ENCODE data around the gene IFITM2.
"Not testable (repeated sequence)": the region's sequence is repeated elsewhere in the genome, so short reads cannot be mapped to it uniquely, and the experiment has no call there.

The IFITM2 gene

GRCh38 chr11:340539-341512 is 33.2 kb downstream of the IFITM2 start:
- no peaks in the 10 kb centered on the region for H3K9me3 ChIP-seq (ENCODE audit: control insufficient read depth, low read length)
- no peaks in the 10 kb centered on the region for H3K4me1 ChIP-seq (ENCODE audit: control insufficient read depth, insufficient read depth, low read length, poor library complexity, severe bottlenecking)
- no peak overlapping the region for H3K4me3 ChIP-seq (ENCODE audit: extremely low read depth, insufficient read depth, low read length, poor library complexity, severe bottlenecking)
- H3K27ac ChIP-seq (ENCODE audit: low read depth, low read length, severe bottlenecking), result no peak overlapping the region
- 55 to 66% methylated on average over 3 of the region's 5 CpGs for WGBS, 2 experiments (ENCODE audit: insufficient coverage in 2 of 2)
- H3K36me3 ChIP-seq (ENCODE audit: control insufficient read depth, insufficient read depth, low read length), result no peaks in the 10 kb centered on the region

- Histone ChIP-seq H3K4me1 (ENCODE audit: control insufficient read depth, insufficient read depth, low read length, poor library complexity, severe bottlenecking) (no peaks in the 10 kb centered on the region), H3K4me3 (ENCODE audit: extremely low read depth, insufficient read depth, low read length, poor library complexity, severe bottlenecking) (no peak overlapping the region), H3K9me3 (ENCODE audit: control insufficient read depth, low read length) (no peaks in the 10 kb centered on the region), H3K27ac (ENCODE audit: low read depth, low read length, severe bottlenecking) (peak overlapping the region; percentile 10), H3K36me3 (ENCODE audit: control insufficient read depth, insufficient read depth, low read length) (no peaks in the 10 kb centered on the region)
- WGBS, 2 experiments (ENCODE audit: insufficient coverage in 2 of 2), result 90 to 96% methylated on average over 3 of the region's 3 CpGs
These were observed 34.7 kb downstream of the IFITM2 start for GRCh38 chr11:342328-342727.

GRCh38 chr11:344836-345578 is 37.4 kb downstream of the IFITM2 start:
- H3K4me1 ChIP-seq (ENCODE audit: control insufficient read depth, insufficient read depth, low read length, poor library complexity, severe bottlenecking), result no peaks in the 10 kb centered on the region
- no peak overlapping the region for H3K4me3 ChIP-seq (ENCODE audit: extremely low read depth, insufficient read depth, low read length, poor library complexity, severe bottlenecking)
- no peaks in the 10 kb centered on the region for H3K9me3 ChIP-seq (ENCODE audit: control insufficient read depth, low read length)
- 85 to 96% methylated on average over 7 of the region's 11 CpGs for WGBS, 2 experiments (ENCODE audit: insufficient coverage in 2 of 2)
- no peaks in the 10 kb centered on the region for H3K36me3 ChIP-seq (ENCODE audit: control insufficient read depth, insufficient read depth, low read length)
- no peak overlapping the region for H3K27ac ChIP-seq (ENCODE audit: low read depth, low read length, severe bottlenecking)

GRCh38 chr11:346529-346928 is 38.9 kb downstream of the IFITM2 start:
- 94 to 100% methylated on average over 2 to 3 of the region's 3 CpGs for WGBS, 2 experiments (ENCODE audit: insufficient coverage in 2 of 2)
- no peaks in the 10 kb centered on the region for H3K36me3 ChIP-seq (ENCODE audit: control insufficient read depth, insufficient read depth, low read length)
- H3K9me3 ChIP-seq (ENCODE audit: control insufficient read depth, low read length), result no peaks in the 10 kb centered on the region
- H3K27ac ChIP-seq (ENCODE audit: low read depth, low read length, severe bottlenecking), result no peak overlapping the region
- no peak overlapping the region for H3K4me3 ChIP-seq (ENCODE audit: extremely low read depth, insufficient read depth, low read length, poor library complexity, severe bottlenecking)
- H3K4me1 ChIP-seq (ENCODE audit: control insufficient read depth, insufficient read depth, low read length, poor library complexity, severe bottlenecking), result no peaks in the 10 kb centered on the region

- H3K9me3 ChIP-seq (ENCODE audit: control insufficient read depth, low read length); H3K27ac ChIP-seq (ENCODE audit: low read depth, low read length, severe bottlenecking); H3K36me3 ChIP-seq (ENCODE audit: control insufficient read depth, insufficient read depth, low read length); H3K4me1 ChIP-seq (ENCODE audit: control insufficient read depth, insufficient read depth, low read length, poor library complexity, severe bottlenecking); H3K4me3 ChIP-seq (ENCODE audit: extremely low read depth, insufficient read depth, low read length, poor library complexity, severe bottlenecking): not testable (repeated sequence)
- 80 to 96% methylated on average over 1 to 3 of the region's 8 CpGs for WGBS, 2 experiments (ENCODE audit: insufficient coverage in 2 of 2)
These were observed 41.8 kb downstream of the IFITM2 start for GRCh38 chr11:349270-349954.

GRCh38 chr11:350033-350722 is 42.6 kb downstream of the IFITM2 start:
- 79 to 85% methylated on average over 11 to 16 of the region's 16 CpGs for WGBS, 2 experiments (ENCODE audit: insufficient coverage in 2 of 2)
- H3K4me1 ChIP-seq (ENCODE audit: control insufficient read depth, insufficient read depth, low read length, poor library complexity, severe bottlenecking); H3K27ac ChIP-seq (ENCODE audit: low read depth, low read length, severe bottlenecking); H3K36me3 ChIP-seq (ENCODE audit: control insufficient read depth, insufficient read depth, low read length); H3K9me3 ChIP-seq (ENCODE audit: control insufficient read depth, low read length); H3K4me3 ChIP-seq (ENCODE audit: extremely low read depth, insufficient read depth, low read length, poor library complexity, severe bottlenecking): not testable (repeated sequence)

- H3K36me3 ChIP-seq (ENCODE audit: control insufficient read depth, insufficient read depth, low read length), result no peaks in the 10 kb centered on the region
- H3K4me3 ChIP-seq (ENCODE audit: extremely low read depth, insufficient read depth, low read length, poor library complexity, severe bottlenecking), result no peak overlapping the region
- no peak overlapping the region for H3K27ac ChIP-seq (ENCODE audit: low read depth, low read length, severe bottlenecking)
- H3K4me1 ChIP-seq (ENCODE audit: control insufficient read depth, insufficient read depth, low read length, poor library complexity, severe bottlenecking), result peaks cover 8% of the 10 kb centered on the region
- no peaks in the 10 kb centered on the region for H3K9me3 ChIP-seq (ENCODE audit: control insufficient read depth, low read length)
- 73 to 77% methylated on average over 12 to 13 of the region's 18 CpGs for WGBS, 2 experiments (ENCODE audit: insufficient coverage in 2 of 2)
These were observed 43.2 kb downstream of the IFITM2 start for GRCh38 chr11:350723-351255.

GRCh38 chr11:351411-351810 is 43.8 kb downstream of the IFITM2 start:
- no peak overlapping the region for H3K4me3 ChIP-seq (ENCODE audit: extremely low read depth, insufficient read depth, low read length, poor library complexity, severe bottlenecking)

GRCh38 chr11:352456-353031 is 44.9 kb downstream of the IFITM2 start:
- Histone ChIP-seq H3K27ac (ENCODE audit: low read depth, low read length, severe bottlenecking) (no peak overlapping the region), H3K9me3 (ENCODE audit: control insufficient read depth, low read length) (no peaks in the 10 kb centered on the region), H3K36me3 (ENCODE audit: control insufficient read depth, insufficient read depth, low read length) (no peaks in the 10 kb centered on the region), H3K4me1 (ENCODE audit: control insufficient read depth, insufficient read depth, low read length, poor library complexity, severe bottlenecking) (peaks cover 8% of the 10 kb centered on the region), H3K4me3 (ENCODE audit: extremely low read depth, insufficient read depth, low read length, poor library complexity, severe bottlenecking) (no peak overlapping the region)
- 95 to 96% methylated on average over 10 to 12 of the region's 12 CpGs for WGBS, 2 experiments (ENCODE audit: insufficient coverage in 2 of 2)

More at GRCh38 chr11:351411-351810, 43.8 kb downstream of the IFITM2 start:
- Histone ChIP-seq H3K4me1 (ENCODE audit: control insufficient read depth, insufficient read depth, low read length, poor library complexity, severe bottlenecking) (peaks cover 8% of the 10 kb centered on the region), H3K27ac (ENCODE audit: low read depth, low read length, severe bottlenecking) (no peak overlapping the region), H3K9me3 (ENCODE audit: control insufficient read depth, low read length) (no peaks in the 10 kb centered on the region), H3K36me3 (ENCODE audit: control insufficient read depth, insufficient read depth, low read length) (no peaks in the 10 kb centered on the region)
- WGBS, 2 experiments (ENCODE audit: insufficient coverage in 2 of 2), result 97 to 98% methylated on average over 14 of the region's 14 CpGs

Measured in mesodermal cell (in vitro differentiated cells).